Subcutaneous abdominal adipose tissue (tissue), 5 donors: ENCODE results near the gene PRR23B.
"Not testable (repeated sequence)": the region's sequence is repeated elsewhere in the genome, so short reads cannot be mapped to it uniquely, and the experiment has no call there.

Experiments
- H3K27ac ChIP-seq: one replicate; pipeline ENCODE4 v1.7.0; 2013; ENCODE audit warnings: low read depth, mild to moderate bottlenecking, inconsistent platforms, low read length, moderate library complexity
- H3K27me3 ChIP-seq, 5 donors: one replicate each; pipeline ENCODE4 v1.7.0; 2013; ENCODE audit warnings: low read length in 5 of 5, inconsistent platforms in 1 of 5; ENCODE audit not compliant: control insufficient read depth in 5 of 5, insufficient read depth in 4 of 5
- H3K36me3 ChIP-seq, 5 donors: one replicate each; pipeline ENCODE4 v1.7.0; 2013; ENCODE audit warnings: low read length in 5 of 5; ENCODE audit not compliant: control insufficient read depth in 5 of 5, insufficient read depth in 5 of 5
- H3K4me1 ChIP-seq, 5 donors: one replicate each; pipeline ENCODE4 v1.7.0; 2013; ENCODE audit warnings: low read length in 5 of 5, mild to moderate bottlenecking in 3 of 5, moderate library complexity in 1 of 5; ENCODE audit not compliant: control insufficient read depth in 5 of 5, insufficient read depth in 5 of 5
- H3K4me3 ChIP-seq, 5 donors: one replicate each; pipeline ENCODE4 v1.7.0; 2013; ENCODE audit warnings: low read length in 5 of 5, low read depth in 1 of 5
- H3K9ac ChIP-seq, 5 donors: one replicate each; pipeline ENCODE4 v1.7.0; 2013; ENCODE audit warnings: low read length in 5 of 5, mild to moderate bottlenecking in 4 of 5, moderate library complexity in 3 of 5
- H3K9me3 ChIP-seq, 5 donors: one replicate each; pipeline ENCODE4 v1.7.0; 2013; ENCODE audit warnings: low read length in 5 of 5; ENCODE audit not compliant: control insufficient read depth in 5 of 5
- donor health status: healthy.
- donor health status: healthy.
- donor health status: healthy.
- donor health status: healthy.
- donor health status: healthy.

The PRR23B gene

GRCh38 chr3:139020868-139021234, at the start of gene PRR23B:
TSS of gene PRR23B (minus strand) at chr3:139020926. CDS start at chr3:139020661, 265 bp downstream.
- Histone ChIP-seq H3K9me3 (peaks cover 0 to 10% (median 7%) of the 10 kb centered on the region in 5 donors), H3K4me1 (no peaks in the 10 kb centered on the region), H3K4me3 (no peak within 1 kb of the TSS), H3K27me3 (no peaks in the 10 kb centered on the region), H3K27ac (no peak within 1 kb of the TSS), H3K9ac (no peak within 1 kb of the TSS), H3K36me3 (no peaks in the 10 kb centered on the region)

DNA sequence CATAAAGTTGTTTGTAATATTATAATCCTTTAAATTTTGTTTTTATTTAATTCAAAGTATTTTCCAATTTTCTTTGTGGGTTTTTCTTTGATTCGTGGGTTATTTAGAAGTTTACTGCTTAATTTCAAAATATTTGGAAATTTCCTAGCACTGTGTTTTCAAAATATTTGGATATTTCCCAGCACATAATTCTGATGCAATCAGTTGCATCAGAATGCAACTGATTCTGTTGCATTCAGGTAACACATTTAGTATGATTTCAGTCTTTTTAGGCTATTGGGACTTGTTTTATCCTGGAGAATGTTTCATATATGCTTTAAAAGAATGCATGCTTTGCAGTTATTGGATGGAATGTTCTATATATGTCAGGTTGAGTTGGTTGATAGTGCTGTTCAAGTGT, 42.2 kb upstream of the PRR23B start:
- no peaks in the 10 kb centered on the region for H3K9me3 ChIP-seq
- peaks cover 0 to 4% (median 0%) of the 10 kb centered on the region in 5 donors for H3K4me1 ChIP-seq
- H3K4me3 ChIP-seq, result no peak overlapping the region
- no peaks in the 10 kb centered on the region for H3K36me3 ChIP-seq
- H3K27ac ChIP-seq, result no peak overlapping the region
- H3K9ac ChIP-seq, result no peak overlapping the region
- H3K27me3 ChIP-seq, result no peaks in the 10 kb centered on the region

DNA sequence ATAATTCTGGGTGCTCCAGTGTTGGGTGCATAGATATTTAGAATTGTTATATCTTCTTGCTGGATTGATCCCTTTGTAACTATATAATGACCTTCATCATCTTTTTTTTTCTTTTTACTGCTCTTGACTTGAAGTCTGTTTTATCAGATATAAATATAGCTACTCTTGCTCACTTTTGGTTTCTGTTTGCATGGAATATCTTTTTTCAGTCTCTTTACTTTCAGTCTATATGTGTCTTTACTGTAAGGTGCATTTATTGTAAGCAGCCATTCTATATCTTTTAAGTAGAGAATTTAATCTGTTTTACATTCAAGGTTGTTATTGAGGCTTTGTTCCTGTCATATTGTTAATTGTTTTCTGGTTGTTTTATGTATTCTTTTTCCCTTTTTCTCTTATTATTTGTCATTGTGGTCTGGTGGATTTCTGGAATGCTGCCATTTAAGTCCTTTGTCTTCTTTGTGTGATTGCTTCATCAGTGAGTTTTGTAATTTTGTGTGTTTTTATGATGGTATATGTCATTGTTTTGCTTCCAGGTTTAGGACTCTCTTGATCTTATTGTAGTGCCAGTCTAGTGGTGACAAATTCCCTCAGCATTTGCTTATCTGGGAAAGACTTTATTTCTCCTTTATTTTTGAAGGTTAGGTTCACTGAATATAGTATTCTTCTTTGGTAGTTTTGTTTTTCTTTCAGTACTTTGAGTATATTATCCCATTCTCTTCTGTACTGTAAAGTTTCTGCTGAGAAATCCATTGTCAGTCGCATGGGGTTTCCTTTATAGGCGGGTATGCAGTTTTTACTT, 32.3 kb upstream of the PRR23B start:
- Histone ChIP-seq H3K9me3 (peaks cover 0 to 20% (median 14%) of the 10 kb centered on the region in 5 donors), H3K36me3 (no peaks in the 10 kb centered on the region), H3K27ac (no peak overlapping the region), H3K27me3 (no peaks in the 10 kb centered on the region), H3K9ac (no peak overlapping the region), H3K4me1 (no peaks in the 10 kb centered on the region), H3K4me3 (no peak overlapping the region)

GRCh38 chr3:139044366-139045210, 23.9 kb upstream of the PRR23B start, which contains the start of gene PRR23C:
TSS of gene PRR23C (minus strand) at chr3:139044892. CDS start at chr3:139044620, 272 bp downstream.
- Histone ChIP-seq H3K36me3 (no peaks in the 10 kb centered on the region), H3K27me3 (peaks cover 0 to 5% (median 0%) of the 10 kb centered on the region in 5 donors), H3K4me3 (no peak within 1 kb of the TSS), H3K9ac (no peak within 1 kb of the TSS), H3K9me3 (peaks cover 0 to 21% (median 14%) of the 10 kb centered on the region in 5 donors), H3K27ac (no peak within 1 kb of the TSS), H3K4me1 (no peaks in the 10 kb centered on the region)

DNA sequence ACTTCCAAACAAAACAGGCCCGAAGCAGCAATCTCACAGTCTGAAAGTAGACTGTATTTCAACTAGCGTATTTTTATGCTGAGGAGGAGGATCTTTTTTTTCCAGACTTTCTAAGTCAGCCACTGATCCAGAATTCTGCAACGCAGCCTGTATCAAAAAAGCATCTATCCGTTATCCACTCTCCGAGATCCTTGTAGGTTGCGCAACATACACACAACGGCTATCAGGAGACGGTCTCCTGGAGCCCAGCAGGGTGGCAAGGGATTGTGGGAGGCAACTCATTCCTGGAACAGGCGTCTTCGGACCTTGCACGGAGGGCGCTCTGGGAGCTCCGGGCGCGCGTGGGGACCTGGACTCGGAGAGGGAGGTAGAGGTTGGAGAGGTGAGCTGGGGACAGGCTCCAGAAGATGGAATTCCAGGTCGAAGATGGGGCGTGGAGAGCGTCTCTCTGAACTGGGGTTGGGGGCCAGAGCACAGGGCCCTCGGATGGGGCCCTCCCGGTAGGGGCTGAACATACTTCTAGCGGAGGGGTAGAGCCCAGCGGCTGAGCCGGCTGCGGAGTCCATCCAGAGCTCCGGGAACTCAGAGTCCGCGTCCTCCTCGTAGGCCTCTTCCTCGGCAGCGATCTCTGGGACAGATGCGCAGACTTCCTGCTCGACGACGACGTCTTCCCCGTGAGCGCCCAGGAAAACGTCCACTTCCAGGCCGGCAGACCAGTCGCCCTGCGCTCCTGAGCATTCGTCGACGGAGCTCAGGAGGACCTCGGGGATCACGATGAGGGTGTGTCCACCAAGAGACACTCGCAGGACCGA, 23.0 kb upstream of the PRR23B start:
- Histone ChIP-seq H3K4me1 (no peaks in the 10 kb centered on the region), H3K4me3 (no peak overlapping the region), H3K9me3 (peaks cover 0 to 18% (median 14%) of the 10 kb centered on the region in 5 donors)

GRCh38 chr3:139037478-139037877, 16.8 kb upstream of the PRR23B start:
- no peaks in the 10 kb centered on the region for H3K36me3 ChIP-seq
- no peak overlapping the region for H3K27ac ChIP-seq
- H3K4me3 ChIP-seq, result no peak overlapping the region
- no peaks in the 10 kb centered on the region for H3K9me3 ChIP-seq
- H3K4me1 ChIP-seq, result no peaks in the 10 kb centered on the region
- peaks cover 0 to 3% (median 0%) of the 10 kb centered on the region in 5 donors for H3K27me3 ChIP-seq
- H3K9ac ChIP-seq, result no peak overlapping the region

More for the DNA sequence above, 23.0 kb upstream of the PRR23B start:
- Histone ChIP-seq H3K36me3 (no peaks in the 10 kb centered on the region), H3K27ac (no peak overlapping the region), H3K27me3 (peaks cover 0 to 5% (median 3%) of the 10 kb centered on the region in 5 donors), H3K9ac (no peak overlapping the region)

DNA sequence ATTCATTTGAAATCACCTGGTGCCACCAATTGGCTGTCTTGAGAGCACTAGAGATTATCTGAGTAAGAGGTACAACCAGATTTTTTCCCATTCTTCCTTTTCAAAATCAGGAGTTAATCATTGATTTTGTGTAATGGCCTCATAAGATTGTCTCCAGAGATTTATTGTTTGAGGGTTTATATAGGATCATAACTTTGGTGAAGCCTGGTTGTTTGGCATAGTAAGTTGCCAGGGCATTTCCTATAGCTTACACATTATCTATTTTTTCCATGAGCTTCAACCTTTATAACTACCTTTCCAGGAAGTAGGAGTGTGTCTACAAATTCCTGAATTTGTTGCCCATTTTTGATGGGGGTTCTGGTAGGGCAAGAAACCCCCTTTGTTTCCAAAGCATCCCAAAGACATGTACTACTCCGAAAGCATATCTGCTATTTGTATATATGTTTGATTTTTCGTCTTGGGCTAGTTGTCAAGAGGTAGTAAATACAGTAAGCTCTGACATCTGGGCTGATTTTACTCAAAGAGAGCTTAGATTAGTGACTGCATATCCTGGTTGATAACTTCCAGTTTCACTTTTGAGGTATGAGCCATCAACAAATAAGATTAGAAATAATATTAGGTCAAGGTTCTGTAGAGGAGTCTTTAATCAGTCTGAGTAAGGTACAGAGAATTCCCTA, 11.7 kb upstream of the PRR23B start:
- Histone ChIP-seq H3K9me3 (peaks cover 2 to 10% (median 5%) of the 10 kb centered on the region in 5 donors), H3K27ac (no peak overlapping the region)

DNA sequence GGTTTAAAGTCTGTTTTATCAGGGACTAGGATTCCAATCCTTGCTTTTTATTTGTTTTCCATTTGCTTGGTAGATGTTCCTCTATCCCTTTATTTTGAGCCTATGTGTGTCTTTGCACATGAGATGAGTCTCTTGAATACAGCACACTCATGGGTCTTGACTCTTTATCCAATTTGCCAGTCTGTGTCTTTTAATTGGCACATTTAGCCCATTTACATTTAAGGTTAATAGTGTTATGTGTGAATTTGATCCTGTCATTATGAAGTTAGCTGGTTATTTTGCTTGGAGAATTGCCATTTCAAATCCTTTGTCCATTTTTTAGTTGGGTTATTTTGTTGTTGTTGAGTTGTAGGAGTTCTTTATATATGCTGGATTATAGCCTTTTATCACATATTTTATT, 9.8 kb upstream of the PRR23B start:
- H3K4me1 ChIP-seq, H3K36me3 ChIP-seq, H3K4me3 ChIP-seq, H3K27ac ChIP-seq, H3K9me3 ChIP-seq, H3K9ac ChIP-seq, H3K27me3 ChIP-seq: not testable (repeated sequence)

More for the DNA sequence above, 11.7 kb upstream of the PRR23B start:
- Histone ChIP-seq H3K4me1 (no peaks in the 10 kb centered on the region), H3K4me3 (no peak overlapping the region), H3K27me3 (no peaks in the 10 kb centered on the region), H3K36me3 (no peaks in the 10 kb centered on the region), H3K9ac (no peak overlapping the region)

DNA sequence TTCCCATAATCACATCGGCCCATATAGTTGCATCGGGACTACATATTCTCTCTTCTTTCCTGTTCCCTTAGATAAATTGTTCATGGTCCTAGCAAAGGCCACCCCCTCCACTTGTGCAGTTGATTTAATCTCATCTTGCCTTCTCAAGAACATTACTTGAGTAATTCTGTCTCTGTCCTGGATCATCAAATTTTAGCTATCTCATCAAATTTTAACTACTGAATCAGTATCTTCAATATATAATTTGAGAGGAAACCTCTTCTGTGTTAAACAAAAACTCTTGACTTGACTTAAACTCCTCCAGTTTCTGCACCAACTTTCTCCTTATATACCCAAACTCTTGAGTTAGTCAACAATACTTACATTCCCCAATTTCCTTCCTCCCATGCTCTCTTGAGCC, 4.2 kb upstream of the PRR23B start:
- Histone ChIP-seq H3K27ac (no peak overlapping the region), H3K9ac (no peak overlapping the region), H3K27me3 (no peaks in the 10 kb centered on the region), H3K4me3 (no peak overlapping the region), H3K4me1 (no peaks in the 10 kb centered on the region), H3K36me3 (no peaks in the 10 kb centered on the region), H3K9me3 (peaks cover 0 to 8% (median 7%) of the 10 kb centered on the region in 5 donors)
